Middle frontal gyrus (tissue), 1 donor: ENCODE results near the gene KIRREL1.

ENCODE experiments used
- DNase-seq: peaks from one replicate; pipeline ENCODE4 v3.0.0-alpha.2; 2015; ENCODE audit warnings: low spot score; ENCODE audit errors: extremely low spot score

KIRREL1 gene

GRCh38 chr1:158140764-158141192 is 147.3 kb downstream of the KIRREL1 start:
- no peak for DNase-seq

- no peak for DNase-seq
Measured at GRCh38 chr1:158145173-158145719, 151.8 kb downstream of the KIRREL1 start.

- DNase-seq = no peak
Measured at GRCh38 chr1:158146165-158146564, 152.7 kb downstream of the KIRREL1 start.

GRCh38 chr1:158146739-158147138 is 153.3 kb downstream of the KIRREL1 start:
- no peak for DNase-seq

- DNase-seq = no peak
Measured at GRCh38 chr1:158147401-158147800, 154.0 kb downstream of the KIRREL1 start.

GRCh38 chr1:158147869-158148268 is 154.4 kb downstream of the KIRREL1 start:
- DNase-seq = no peak

GRCh38 chr1:158148468-158148867 is 155.0 kb downstream of the KIRREL1 start:
- no peak for DNase-seq

- DNase-seq = no peak
Measured at GRCh38 chr1:158149175-158149574, 155.7 kb downstream of the KIRREL1 start.
